A549 (cell line): ENCODE data around the gene CFAP61. TPM values are rescaled to one million over a fixed set of nuclear protein-coding genes. Genes with fewer than 3 reads are reported as not detected.

Experiments used
- ATAC-seq, 2 experiments: fragments of 200-7000 bp in 1 of 2; fragments of >200 bp in 1 of 2; cut with Nextera tagmentation in 1 of 2; cut with Tn5 transposase in 1 of 2; 3 replicates each; pipeline versions ENCODE4 v1.8.0 to v1.9.1; 2018 to 2020; ENCODE audit warnings: mild to moderate bottlenecking in 1 of 2, moderate library complexity in 1 of 2
- CTCF ChIA-PET: fragments of 300-600 bp; sonication (Branson Sonifier 250); formaldehyde crosslinking; extraction: SDS; loops from one replicate; lab custom pipeline; 2021; ENCODE audit warnings: antibody characterized with exemption, inconsistent platforms; lab: Yijun Ruan, JAX
- POLR2A ChIA-PET: fragments of 350-600 bp; formaldehyde crosslinking; extraction: SDS; loops from one replicate; lab custom pipeline; 2021; ENCODE audit warnings: antibody characterized with exemption, inconsistent platforms; lab: Yijun Ruan, JAX
- DNase-seq, 2 experiments: peaks; one replicate each; pipeline versions ENCODE4 v3.0.0 to v3.0.0-alpha.2; 2011 to 2016; ENCODE audit warnings: low read depth in 1 of 2, low spot score in 1 of 2
- FAIRE-seq: peaks from 2 replicates; lab custom pipeline; 2011; peaks lifted over from hg19 to GRCh38; lab: Jason Lieb, UNC
- H3K27ac ChIP-seq, 2 experiments: fragments of >200 bp; sonication (Bioruptor Twin); formaldehyde crosslinking; 3 replicates each; pipeline ENCODE4 v1.5.1; 2016 to 2017
- H3K4me1 ChIP-seq: fragments of >200 bp; sonication (Bioruptor Twin); formaldehyde crosslinking; 3 replicates; pipeline ENCODE4 v1.6.1; 2016
- H3K4me2 ChIP-seq: fragments of >200 bp; sonication (Bioruptor Twin); formaldehyde crosslinking; 3 replicates; pipeline ENCODE4 v1.6.1; 2016
- H3K4me3 ChIP-seq: fragments of >200 bp; sonication (Bioruptor Twin); formaldehyde crosslinking; 3 replicates; pipeline ENCODE4 v1.5.1; 2016
- H3K9me3 ChIP-seq: fragments of >200 bp; sonication (Bioruptor Twin); formaldehyde crosslinking; 3 replicates; pipeline ENCODE4 v1.6.1; 2016
- BHLHE40 ChIP-seq: IDR thresholded peaks from 2 replicates; pipeline ENCODE4 v1.6.1; 2012; ENCODE audit warnings: low read depth, low read length, inconsistent platforms
- CBX8 ChIP-seq: fragments of 200-600 bp; sonication (generic); IDR thresholded peaks from 2 replicates; pipeline ENCODE4 v1.6.1; 2016
- CTCF ChIP-seq: fragments of >200 bp; sonication (Bioruptor Twin); formaldehyde crosslinking; IDR thresholded peaks from 3 replicates; pipeline ENCODE4 v1.5.1; 2016
- ESRRA ChIP-seq: fragments of 150-350 bp; IDR thresholded peaks from 2 replicates; pipeline ENCODE4 v1.6.1; 2014; ENCODE audit warnings: mild to moderate bottlenecking, low read length, borderline replicate concordance
- FOSB ChIP-seq: fragments of 250-450 bp; sonication (Bioruptor Pico); IDR thresholded peaks from 2 replicates; pipeline ENCODE4 v1.5.0; 2020; ENCODE audit warnings: mild to moderate bottlenecking, moderate library complexity
- HEYL ChIP-seq: fragments of 250-450 bp; sonication (Bioruptor Pico); IDR thresholded peaks from 2 replicates; pipeline ENCODE4 v1.8.0; 2021; ENCODE audit warnings: mild to moderate bottlenecking, moderate library complexity
- HOXB13 ChIP-seq: fragments of 250-450 bp; sonication (Bioruptor Pico); IDR thresholded peaks from 2 replicates; pipeline ENCODE4 v1.5.0; 2020; ENCODE audit warnings: low read depth, mild to moderate bottlenecking, moderate library complexity
- JUN ChIP-seq, 2 experiments: fragments of >200 bp; sonication (Bioruptor Twin); formaldehyde crosslinking; IDR thresholded peaks; 2 replicates in 1 of 2; 3 replicates in 1 of 2; pipeline ENCODE4 v1.6.1; 2016 to 2017
- MYC ChIP-seq: IDR thresholded peaks from 2 replicates; pipeline ENCODE4 v1.6.1; 2012; ENCODE audit warnings: mild to moderate bottlenecking, inconsistent platforms, low read length, improper control_type of control experiment, borderline replicate concordance
- PBX3 ChIP-seq: IDR thresholded peaks from 2 replicates; pipeline ENCODE4 v1.6.1; 2012
- PHF8 ChIP-seq: fragments of 200-600 bp; sonication (generic); IDR thresholded peaks from 2 replicates; pipeline ENCODE4 v1.6.1; 2016; ENCODE audit warnings: low read depth, mild to moderate bottlenecking, antibody characterized with exemption, moderate library complexity, borderline replicate concordance
- RCOR1 ChIP-seq: fragments of 150-350 bp; IDR thresholded peaks from 2 replicates; pipeline ENCODE4 v1.6.1; 2014; ENCODE audit warnings: antibody characterized with exemption, low read length, low read depth
- REST ChIP-seq: fragments of 200-600 bp; sonication (generic); IDR thresholded peaks from 2 replicates; pipeline ENCODE4 v1.6.1; 2016; ENCODE audit warnings: antibody characterized with exemption, mild to moderate bottlenecking, moderate library complexity
- RFX5 ChIP-seq: fragments of 450-650 bp; IDR thresholded peaks from 2 replicates; pipeline ENCODE4 v1.7.1; 2014; ENCODE audit warnings: antibody characterized with exemption, mild to moderate bottlenecking, moderate library complexity
- RNF2 ChIP-seq: fragments of 200-600 bp; sonication (generic); IDR thresholded peaks from 2 replicates; pipeline ENCODE4 v1.6.1; 2016; ENCODE audit warnings: low read depth, mild to moderate bottlenecking, antibody characterized with exemption, moderate library complexity, borderline replicate concordance
- SMC3 ChIP-seq: fragments of >200 bp; sonication (Bioruptor Twin); formaldehyde crosslinking; IDR thresholded peaks from 3 replicates; pipeline ENCODE4 v1.6.1; 2018; ENCODE audit warnings: inconsistent platforms
- TP53 ChIP-seq: fragments of 250-450 bp; sonication (Bioruptor Pico); IDR thresholded peaks from 2 replicates; pipeline ENCODE4 v1.5.0; 2021; ENCODE audit warnings: mild to moderate bottlenecking, moderate library complexity
- ZC3H11A ChIP-seq: fragments of 450-650 bp; IDR thresholded peaks from 2 replicates; pipeline ENCODE4 v1.6.1; 2014; ENCODE audit warnings: antibody characterized with exemption, mild to moderate bottlenecking
- WGBS: methylation state at CpG from one replicate; pipeline ENCODE4 v1.1.6; 2017; ENCODE audit errors: missing lambda C conversion rate; 5-methylcytosine and 5-hydroxymethylcytosine counted together
- polyA plus RNA-seq, 4 experiments: library from polyadenylated mRNA; depleted of rRNA in 3 of 4; stranded (reverse); fragments of >200 nt; fragmentation: RNase III in 1 of 4; extraction: RNeasy Plus Mini Kit Qiagen cat#74134 plus additional on column Dnase treatment in 1 of 4; gene quantifications; 2 replicates in 3 of 4; 3 replicates in 1 of 4; pipeline ENCODE4 v1.2.3, GENCODE V29; 2011 to 2017

The CFAP61 gene
- polyA plus RNA-seq, 2 of the 4 experiments (the other 2 are of a cell fraction): 0.39 to 0.70 TPM

- ChIA-PET CTCF (no interaction called here), POLR2A (no interaction called here)
- Histone ChIP-seq H3K4me1 (no peaks in the 10 kb centered on the region), H3K9me3 (no peaks in the 10 kb centered on the region), H3K4me2 (no peak overlapping the region), H3K27ac (no peak overlapping the region), H3K4me3 (no peak overlapping the region)
- TF ChIP-seq HOXB13 (CRISPR knock-in tag) (no peak), CBX8 (no peak), SMC3 (no peak), CTCF (no peak)
- DNase-seq: no peak
- FAIRE-seq: no peak
- WGBS: 61% methylated on average over 12 of the region's 12 CpGs
- ATAC-seq: no peak
Observed at GRCh38 chr20:20303320-20303719, 251.0 kb downstream of the CFAP61 start.

GRCh38 chr20:20303742-20304141 lies 251.4 kb downstream of the CFAP61 start:
- 50% methylated on average over 15 of the region's 15 CpGs for WGBS
- DNase-seq (no peak), FAIRE-seq (no peak), ATAC-seq (no peak)
- TF ChIP-seq RFX5 (peak; percentile 50; the same call in 1 of the 2 replicates), ESRRA (no peak)
- no peak overlapping the region for H3K4me3 ChIP-seq
- CTCF ChIA-PET: no interaction called here
- H3K4me2 ChIP-seq: no peak overlapping the region
- no peaks in the 10 kb centered on the region for H3K9me3 ChIP-seq
- H3K27ac ChIP-seq: no peak overlapping the region
- POLR2A ChIA-PET: no interaction called here
- H3K4me1 ChIP-seq: no peaks in the 10 kb centered on the region

GRCh38 chr20:20304942-20305341 lies 252.6 kb downstream of the CFAP61 start:
- no peak for TF ChIP-seq FOSB (CRISPR knock-in tag)
- TF ChIP-seq REST: no peak
- no peak for TF ChIP-seq PBX3
- no peak for TF ChIP-seq RFX5
- no peak for TF ChIP-seq RNF2
- no peak for TF ChIP-seq RCOR1
- no peak for TF ChIP-seq JUN (IDR thresholded peaks at IDR 0.05)
- TF ChIP-seq PHF8: no peak
- no peak for TF ChIP-seq TP53 (CRISPR knock-in tag)
- no peak for TF ChIP-seq ZC3H11A
- no peak for TF ChIP-seq BHLHE40
- no peak for TF ChIP-seq MYC
- no peak for TF ChIP-seq HOXB13 (CRISPR knock-in tag)
- no peak for TF ChIP-seq HEYL (CRISPR knock-in tag)
- TF ChIP-seq ESRRA: no peak
- ATAC-seq: no peak; a peak in 1 of 6 replicates
- CTCF ChIA-PET: interaction anchor here (0.6 kb wide), 1 partner anchor 1789 kb away, joined by 3 read pairs; no protein-coding TSS in a partner anchor

More at GRCh38 chr20:20304942-20305341, 252.6 kb downstream of the CFAP61 start:
- POLR2A ChIA-PET: no interaction called here
- Histone ChIP-seq H3K4me1 (no peaks in the 10 kb centered on the region), H3K9me3 (no peaks in the 10 kb centered on the region), H3K4me3 (no peak overlapping the region), H3K4me2 (no peak overlapping the region), H3K27ac (no peak overlapping the region)
- 55% methylated on average over 11 of the region's 11 CpGs for WGBS
- no peak for DNase-seq
- FAIRE-seq: no peak
